Endothelial cell (in vitro differentiated cells): ENCODE measurements around the gene PAGE2B. TPM values are rescaled to one million over a fixed set of nuclear protein-coding genes. Genes with fewer than 3 reads are reported as not detected.
"Not testable (repeated sequence)": the region's sequence is repeated elsewhere in the genome, so short reads cannot be mapped to it uniquely, and the experiment has no call there.

Experiments
- DNase-seq: peaks from one replicate; pipeline ENCODE4 v3.0.0; 2021; ENCODE audit warnings: low spot score
- H3K27ac Mint-ChIP-seq: one replicate; pipeline ENCODE4 v1.8.0; 2021; ENCODE audit warnings: mixed read lengths, inconsistent platforms; ENCODE audit not compliant: unreplicated experiment
- H3K27me3 Mint-ChIP-seq: one replicate; pipeline ENCODE4 v1.8.0; 2021; ENCODE audit warnings: mild to moderate bottlenecking, moderate library complexity, mixed read lengths, inconsistent platforms; ENCODE audit not compliant: unreplicated experiment
- H3K36me3 Mint-ChIP-seq: one replicate; pipeline ENCODE4 v1.8.0; 2021; ENCODE audit warnings: mild to moderate bottlenecking, low read depth, mixed read lengths, inconsistent platforms; ENCODE audit not compliant: unreplicated experiment
- H3K4me1 Mint-ChIP-seq: one replicate; pipeline ENCODE4 v1.8.0; 2021; ENCODE audit warnings: mild to moderate bottlenecking, mixed read lengths, inconsistent platforms; ENCODE audit not compliant: unreplicated experiment
- H3K4me3 Mint-ChIP-seq: one replicate; pipeline ENCODE4 v1.8.0; 2021; ENCODE audit warnings: mild to moderate bottlenecking, mixed read lengths, inconsistent platforms; ENCODE audit not compliant: unreplicated experiment
- H3K9me3 Mint-ChIP-seq: one replicate; pipeline ENCODE4 v1.8.0; 2021; ENCODE audit warnings: mixed read lengths, inconsistent platforms; ENCODE audit not compliant: unreplicated experiment
- total RNA-seq: library from RNA; stranded (reverse); fragmentation: NEBNext Ultra II Directional; extraction: Animal tissue kit (Norgen Biotek cat#: 25700); gene quantifications from one replicate; pipeline ENCODE4 v1.2.1, GENCODE V29; 2021; ENCODE audit not compliant: unreplicated experiment
- TF ChIP-seq, protein P1 (sequence below): fragments of 200-600 bp; sonication (generic); IDR thresholded peaks from one replicate; pipeline ENCODE4 v1.5.0; 2021; ENCODE audit warnings: antibody characterized with exemption; ENCODE audit not compliant: unreplicated experiment

Gene PAGE2B
- total RNA-seq, 1 donor from 2014 or later = not detected

GRCh38 chrX:55056820-55057674 lies 17.8 kb upstream of the PAGE2B start:
- peak overlapping the region; percentile 96 for H3K27ac Mint-ChIP-seq
- H3K4me1 Mint-ChIP-seq = peaks cover 16% of the 10 kb centered on the region
- H3K27me3 Mint-ChIP-seq = no peaks in the 10 kb centered on the region
- H3K36me3 Mint-ChIP-seq = no peaks in the 10 kb centered on the region
- H3K9me3 Mint-ChIP-seq = no peaks in the 10 kb centered on the region
- no peak for DNase-seq
- H3K4me3 Mint-ChIP-seq = no peak overlapping the region
- TF ChIP-seq, protein P1, sequence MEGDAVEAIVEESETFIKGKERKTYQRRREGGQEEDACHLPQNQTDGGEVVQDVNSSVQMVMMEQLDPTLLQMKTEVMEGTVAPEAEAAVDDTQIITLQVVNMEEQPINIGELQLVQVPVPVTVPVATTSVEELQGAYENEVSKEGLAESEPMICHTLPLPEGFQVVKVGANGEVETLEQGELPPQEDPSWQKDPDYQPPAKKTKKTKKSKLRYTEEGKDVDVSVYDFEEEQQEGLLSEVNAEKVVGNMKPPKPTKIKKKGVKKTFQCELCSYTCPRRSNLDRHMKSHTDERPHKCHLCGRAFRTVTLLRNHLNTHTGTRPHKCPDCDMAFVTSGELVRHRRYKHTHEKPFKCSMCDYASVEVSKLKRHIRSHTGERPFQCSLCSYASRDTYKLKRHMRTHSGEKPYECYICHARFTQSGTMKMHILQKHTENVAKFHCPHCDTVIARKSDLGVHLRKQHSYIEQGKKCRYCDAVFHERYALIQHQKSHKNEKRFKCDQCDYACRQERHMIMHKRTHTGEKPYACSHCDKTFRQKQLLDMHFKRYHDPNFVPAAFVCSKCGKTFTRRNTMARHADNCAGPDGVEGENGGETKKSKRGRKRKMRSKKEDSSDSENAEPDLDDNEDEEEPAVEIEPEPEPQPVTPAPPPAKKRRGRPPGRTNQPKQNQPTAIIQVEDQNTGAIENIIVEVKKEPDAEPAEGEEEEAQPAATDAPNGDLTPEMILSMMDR = no peak

DNA sequence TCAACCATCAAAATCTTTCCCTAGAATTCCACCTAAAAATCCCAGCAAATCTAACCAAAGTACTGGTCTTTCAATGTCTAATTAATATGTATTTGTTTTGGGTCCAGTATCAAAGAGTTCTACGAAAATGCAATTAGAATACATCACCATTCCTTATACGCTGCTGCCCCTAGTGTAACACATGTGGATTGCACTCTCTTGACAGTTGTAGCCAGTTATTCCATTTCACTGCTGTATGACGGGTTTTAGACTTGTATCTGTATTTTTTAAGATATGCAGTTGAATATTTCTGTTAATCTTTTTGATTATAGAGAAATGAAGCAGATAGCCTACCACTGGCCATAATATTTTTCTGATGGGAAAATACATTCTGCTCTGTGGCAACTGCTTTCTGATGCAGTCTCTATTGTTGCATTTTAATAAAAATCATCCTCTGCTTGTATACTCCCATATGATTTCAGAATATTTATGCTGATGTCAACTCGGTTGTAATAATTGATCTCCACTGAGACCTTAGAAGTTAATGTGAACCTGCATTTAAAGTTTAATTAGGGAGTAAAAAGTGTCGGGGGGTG lies 17.1 kb upstream of the PAGE2B start:
- peaks cover 16% of the 10 kb centered on the region for H3K4me1 Mint-ChIP-seq

GRCh38 chrX:55067180-55067579 lies 7.7 kb upstream of the PAGE2B start:
- not testable (repeated sequence) for H3K9me3 Mint-ChIP-seq, H3K36me3 Mint-ChIP-seq

More for the DNA sequence above, 17.1 kb upstream of the PAGE2B start:
- no peaks in the 10 kb centered on the region for H3K9me3 Mint-ChIP-seq
- TF ChIP-seq, protein P1 = peak; percentile 58
- no peak overlapping the region for H3K4me3 Mint-ChIP-seq
- H3K27me3 Mint-ChIP-seq = no peaks in the 10 kb centered on the region
- peak overlapping the region; percentile 96 for H3K27ac Mint-ChIP-seq
- H3K36me3 Mint-ChIP-seq = no peaks in the 10 kb centered on the region
- peak; percentile 7 for DNase-seq

GRCh38 chrX:55072286-55072685 lies 2.5 kb upstream of the PAGE2B start:
- DNase-seq = no peak
- H3K4me3 Mint-ChIP-seq = no peak overlapping the region
- H3K36me3 Mint-ChIP-seq = no peaks in the 10 kb centered on the region
- peaks cover 2% of the 10 kb centered on the region for H3K27me3 Mint-ChIP-seq
- TF ChIP-seq, protein P1 = no peak
- H3K9me3 Mint-ChIP-seq = no peaks in the 10 kb centered on the region
- H3K27ac Mint-ChIP-seq = no peak overlapping the region
- no peaks in the 10 kb centered on the region for H3K4me1 Mint-ChIP-seq

More at GRCh38 chrX:55067180-55067579, 7.7 kb upstream of the PAGE2B start:
- not testable (repeated sequence) for H3K4me3 Mint-ChIP-seq, DNase-seq, H3K4me1 Mint-ChIP-seq, H3K27me3 Mint-ChIP-seq, H3K27ac Mint-ChIP-seq

DNA sequence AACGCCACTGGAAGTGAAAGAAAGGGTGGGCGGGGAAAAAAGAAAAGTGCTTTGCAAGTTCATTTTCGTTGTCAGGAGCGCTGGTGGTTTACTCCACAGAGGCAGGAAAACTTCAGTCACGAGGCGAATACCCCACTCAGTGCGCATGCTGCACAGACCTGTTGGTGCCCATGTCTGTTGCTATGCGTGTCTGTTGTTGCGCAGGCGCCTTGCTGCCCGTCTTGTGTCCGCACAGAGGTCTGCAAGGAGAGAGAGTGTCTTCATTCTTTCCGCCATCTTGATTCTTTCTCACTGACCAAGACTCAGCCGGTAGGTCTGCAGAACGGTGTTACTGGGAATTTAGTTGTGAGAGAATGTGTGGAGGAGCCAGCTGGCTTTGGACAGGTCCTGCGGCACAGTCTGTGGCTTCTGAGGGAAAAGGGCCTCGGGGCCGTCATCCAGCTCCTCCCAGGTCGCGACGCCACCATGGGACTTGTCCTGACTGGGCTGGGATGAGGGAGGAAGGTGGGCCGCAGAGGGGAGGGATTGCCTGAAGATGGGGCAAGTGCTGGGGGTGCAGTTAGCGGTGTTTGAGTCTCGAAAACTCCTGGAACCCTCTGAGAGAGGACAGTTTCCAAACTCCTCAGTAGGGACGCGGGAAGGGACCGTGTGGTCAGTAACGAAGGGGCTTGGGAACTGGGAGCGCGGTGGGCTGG lies 14.1 kb downstream of the PAGE2B start, which contains the start of gene PAGE2:
TSS of gene PAGE2 (plus strand) at position 224 of the 695 bp plus-strand sequence. CDS start 1,003 bp downstream, outside the sequence.
- H3K36me3 Mint-ChIP-seq = no peaks in the 10 kb centered on the region
- no peak within 1 kb of the TSS for H3K27ac Mint-ChIP-seq
- no peak within 1 kb of the TSS for H3K4me3 Mint-ChIP-seq
- H3K9me3 Mint-ChIP-seq = no peaks in the 10 kb centered on the region
- TF ChIP-seq, protein P1 = no peak
- H3K4me1 Mint-ChIP-seq = no peaks in the 10 kb centered on the region
- no peak for DNase-seq
- no peaks in the 10 kb centered on the region for H3K27me3 Mint-ChIP-seq
